ENCODE results near the gene PTGDS.

Gene PTGDS

DNA sequence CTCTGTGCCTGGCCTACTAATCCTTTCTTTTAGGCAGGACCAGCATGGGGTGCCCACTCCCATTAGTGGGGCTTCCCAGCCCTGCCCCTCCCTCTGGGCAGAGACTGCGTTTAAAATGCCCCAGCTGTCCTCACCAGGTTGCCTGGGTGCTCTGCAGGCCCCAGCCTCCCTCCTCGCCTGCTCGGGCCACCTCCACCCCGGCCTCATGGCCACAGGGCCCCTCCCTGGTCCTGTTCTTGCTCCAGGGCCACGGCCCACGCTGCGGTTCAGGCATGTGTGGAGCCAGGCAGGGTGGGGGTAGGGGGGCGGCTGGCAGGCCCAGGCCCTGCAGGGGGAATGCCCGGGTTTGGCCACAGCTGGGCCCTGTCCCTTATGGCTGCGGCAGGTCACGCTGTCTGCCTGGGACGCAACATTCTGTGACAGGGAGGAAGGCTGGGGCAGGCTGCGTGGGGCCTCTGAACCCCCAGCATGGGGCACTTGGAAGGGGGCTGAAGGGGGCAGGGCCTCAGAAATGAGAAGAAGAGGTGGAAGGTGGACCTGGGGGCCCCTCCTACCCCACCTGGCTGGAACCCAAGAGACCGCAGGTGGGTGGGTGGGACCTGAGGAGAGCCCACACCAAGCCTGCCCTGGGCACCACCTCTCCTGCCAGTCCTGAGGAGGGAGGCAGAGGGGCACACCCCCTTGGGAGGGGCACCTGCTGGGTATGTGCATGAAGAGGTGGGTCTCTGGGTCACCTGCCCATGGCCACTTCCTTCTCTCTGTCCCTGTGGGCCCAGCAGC, 25.6 kb upstream of the PTGDS start, which contains the start of gene LCN12:
TSS of gene LCN12 (plus strand) at position 733 of the 780 bp plus-strand sequence. CDS start 55 bp downstream, outside the sequence.
- no peaks in the 10 kb centered on the region for H3K36me3 Mint-ChIP-seq
- H3K4me1 Mint-ChIP-seq (ENCODE audit: low read depth): peaks cover 2% of the 10 kb centered on the region
- no peaks in the 10 kb centered on the region for H3K9me3 Mint-ChIP-seq (ENCODE audit: low read depth)
- no peaks in the 10 kb centered on the region for H3K27me3 Mint-ChIP-seq
- H3K27ac Mint-ChIP-seq: no peak within 1 kb of the TSS
- H3K4me3 Mint-ChIP-seq: peak within 1 kb of the TSS; percentile 23

DNA sequence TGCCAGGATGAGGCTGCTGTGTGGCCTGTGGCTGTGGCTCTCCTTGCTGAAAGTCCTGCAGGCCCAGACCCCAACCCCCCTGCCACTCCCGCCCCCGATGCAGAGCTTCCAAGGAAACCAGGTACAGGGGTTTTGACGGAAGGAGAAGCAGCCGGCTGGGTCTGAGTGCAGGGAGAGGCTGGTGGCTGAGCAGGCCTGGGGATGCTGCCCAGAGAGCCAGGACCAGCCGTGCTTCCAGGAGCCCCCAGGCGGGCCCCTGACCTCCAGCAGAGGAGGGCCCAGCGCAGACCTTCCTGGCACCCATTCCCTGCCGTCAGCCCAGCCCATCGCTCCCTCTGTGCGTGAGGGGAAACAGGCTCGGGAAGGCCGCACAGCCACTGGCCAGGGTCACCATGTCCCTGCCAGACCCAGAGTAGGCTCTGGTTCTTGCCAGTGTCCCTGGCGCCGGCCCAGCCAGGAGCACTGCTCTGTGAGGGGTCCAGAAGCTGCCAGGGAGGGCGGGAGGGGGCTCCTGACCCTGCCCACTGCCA, 24.9 kb upstream of the PTGDS start:
- Mint-ChIP-seq H3K36me3 (no peaks in the 10 kb centered on the region), H3K27me3 (no peaks in the 10 kb centered on the region), H3K27ac (no peak overlapping the region), H3K4me3 (no peak overlapping the region), H3K9me3 (ENCODE audit: low read depth) (no peaks in the 10 kb centered on the region), H3K4me1 (ENCODE audit: low read depth) (peaks cover 2% of the 10 kb centered on the region)

DNA sequence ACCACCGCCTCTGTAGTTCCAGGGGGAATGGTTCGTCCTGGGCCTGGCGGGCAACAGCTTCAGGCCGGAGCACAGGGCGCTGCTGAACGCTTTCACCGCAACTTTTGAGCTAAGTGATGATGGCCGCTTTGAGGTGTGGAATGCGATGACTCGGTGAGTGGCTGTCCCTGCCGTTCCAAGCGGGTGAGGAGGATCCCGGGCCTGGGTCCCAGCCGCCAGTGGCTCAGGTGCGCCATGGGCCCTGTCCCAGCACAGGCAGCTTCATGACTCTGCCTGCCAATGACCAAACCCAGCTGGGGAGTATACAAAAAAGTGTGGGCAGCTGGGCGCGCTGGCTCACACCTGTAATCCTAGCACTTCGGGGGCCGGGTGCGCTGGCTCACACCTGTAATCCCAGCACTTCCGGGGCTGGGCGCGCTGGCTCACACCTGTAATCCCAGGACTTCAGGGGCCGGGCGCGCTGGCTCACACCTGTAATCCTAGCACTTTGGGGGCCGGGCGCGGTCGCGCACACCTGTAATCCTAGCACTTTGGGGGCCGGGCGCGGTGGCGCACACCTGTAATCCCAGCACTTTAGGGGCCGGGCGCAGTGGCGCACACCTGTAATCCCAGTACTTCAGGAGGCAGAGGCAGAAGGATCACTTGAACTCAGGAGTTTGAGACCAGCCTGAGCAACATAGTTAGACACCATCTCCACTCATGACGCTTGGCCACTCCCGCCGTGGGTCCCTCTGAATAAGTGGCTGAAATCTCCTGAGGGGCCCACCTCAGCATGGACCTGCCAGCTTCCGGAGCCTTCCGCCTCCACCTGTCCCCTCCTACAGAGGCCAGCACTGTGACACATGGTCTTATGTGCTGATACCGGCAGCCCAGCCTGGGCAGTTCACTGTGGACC, 24.2 kb upstream of the PTGDS start:
- no peak overlapping the region for H3K27ac Mint-ChIP-seq
- H3K9me3 Mint-ChIP-seq (ENCODE audit: low read depth): no peaks in the 10 kb centered on the region
- no peak overlapping the region for H3K4me3 Mint-ChIP-seq
- H3K36me3 Mint-ChIP-seq: no peaks in the 10 kb centered on the region
- H3K4me1 Mint-ChIP-seq (ENCODE audit: low read depth): peaks cover under 1% of the 10 kb centered on the region
- H3K27me3 Mint-ChIP-seq: no peaks in the 10 kb centered on the region

DNA sequence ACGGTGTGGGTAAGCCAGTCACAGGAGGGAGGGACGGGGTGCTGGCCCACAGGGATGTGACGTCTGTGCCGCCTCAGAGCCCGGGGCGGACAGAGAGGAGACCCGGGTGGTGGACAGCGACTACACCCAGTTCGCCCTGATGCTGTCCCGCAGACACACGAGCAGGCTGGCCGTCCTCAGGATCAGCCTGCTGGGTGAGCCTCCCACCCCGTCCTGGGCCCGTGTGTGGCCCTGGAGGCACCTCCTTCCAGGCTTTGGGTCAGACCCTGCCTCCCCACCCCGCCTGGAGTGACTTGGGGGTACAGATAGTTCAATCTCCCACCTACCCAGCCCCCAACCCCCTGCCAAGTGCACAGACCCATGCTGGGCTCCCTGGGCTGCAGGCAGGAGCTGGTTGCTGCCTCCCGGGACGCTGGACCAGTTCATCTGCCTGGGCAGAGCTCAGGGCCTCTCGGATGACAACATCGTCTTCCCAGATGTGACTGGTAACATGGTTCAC, 23.5 kb upstream of the PTGDS start:
- Mint-ChIP-seq H3K36me3 (no peaks in the 10 kb centered on the region), H3K9me3 (ENCODE audit: low read depth) (no peaks in the 10 kb centered on the region), H3K27me3 (no peaks in the 10 kb centered on the region), H3K27ac (no peak overlapping the region), H3K4me1 (ENCODE audit: low read depth) (no peaks in the 10 kb centered on the region), H3K4me3 (no peak overlapping the region)

DNA sequence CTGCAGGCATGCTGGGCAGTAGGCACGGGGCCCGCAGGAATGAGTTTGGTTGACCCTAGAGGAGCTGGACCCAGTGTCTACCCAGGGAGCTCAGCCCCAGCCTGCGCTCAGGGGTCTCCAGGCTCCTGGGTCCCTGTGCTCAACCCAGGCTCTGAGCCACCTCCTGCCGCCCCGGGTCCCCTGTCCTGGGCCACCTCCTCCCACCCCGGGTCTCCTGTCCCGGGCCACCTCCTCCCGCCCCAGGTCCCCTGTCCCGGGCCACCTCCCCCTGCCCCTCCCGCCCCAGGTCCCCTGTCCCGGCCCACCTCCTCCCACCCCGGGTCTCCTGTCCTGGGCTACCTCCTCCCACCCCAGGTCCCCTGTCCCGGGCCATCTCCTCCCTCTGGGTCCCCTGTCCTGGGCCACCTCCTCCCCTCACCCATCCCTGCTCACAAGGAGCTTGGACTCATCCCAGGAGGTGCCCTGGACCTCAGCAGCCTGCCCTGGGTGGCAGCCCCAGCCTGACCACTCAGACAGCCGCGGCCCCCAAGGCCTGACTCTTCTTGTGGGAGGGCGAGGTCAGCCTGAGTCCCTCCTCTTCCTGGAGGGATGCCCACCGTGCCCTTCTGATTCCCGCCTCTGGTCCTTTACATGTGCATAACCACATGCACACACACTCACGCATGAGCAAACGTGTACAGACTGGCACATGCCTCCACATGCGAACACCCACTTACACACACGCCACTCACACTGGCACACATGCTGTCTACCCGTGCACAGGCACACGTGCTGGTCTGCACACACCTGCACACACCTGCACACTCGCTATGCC, 22.8 kb upstream of the PTGDS start:
- Mint-ChIP-seq H3K36me3 (no peaks in the 10 kb centered on the region), H3K27ac (no peak overlapping the region), H3K4me1 (ENCODE audit: low read depth) (peaks cover 2% of the 10 kb centered on the region), H3K27me3 (no peaks in the 10 kb centered on the region), H3K4me3 (no peak overlapping the region), H3K9me3 (ENCODE audit: low read depth) (no peaks in the 10 kb centered on the region)

DNA sequence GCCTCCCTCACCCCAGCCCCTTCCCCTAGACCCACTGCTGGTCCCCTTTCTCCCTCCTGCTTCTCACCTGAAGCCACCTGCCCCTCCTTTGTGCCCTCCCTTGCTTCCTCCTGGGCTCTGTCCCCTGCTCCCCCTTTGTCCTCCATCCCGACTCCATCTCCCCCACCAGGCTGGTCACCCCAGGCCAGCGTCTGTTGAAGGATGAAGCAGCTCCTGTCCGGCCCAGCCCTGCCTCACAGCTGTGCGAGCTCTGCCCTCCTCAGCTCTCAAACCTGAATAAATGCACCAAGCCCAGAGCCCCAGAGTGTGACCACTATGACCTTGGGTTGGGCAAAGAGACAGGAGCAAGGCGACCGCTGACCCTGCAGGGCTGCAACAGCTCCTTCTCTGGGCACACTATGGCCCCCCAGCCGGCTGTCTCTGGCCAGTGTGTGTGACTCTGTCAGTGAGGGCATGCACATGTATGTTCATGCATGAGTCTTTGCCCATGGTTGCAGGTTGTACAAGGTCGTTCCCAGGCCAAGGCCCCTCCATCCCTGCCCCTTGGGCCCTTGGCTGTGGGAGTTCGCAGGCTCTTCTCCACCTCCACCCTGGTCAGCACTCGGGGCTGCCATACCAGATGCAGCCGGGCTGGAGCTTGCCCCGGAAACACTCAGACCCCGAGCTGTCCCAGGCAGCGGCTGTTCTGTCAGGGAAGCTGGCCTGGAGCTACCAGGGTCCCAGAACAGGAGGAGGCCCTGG, 21.9 kb upstream of the PTGDS start:
- Mint-ChIP-seq H3K9me3 (ENCODE audit: low read depth) (no peaks in the 10 kb centered on the region), H3K27me3 (no peaks in the 10 kb centered on the region)

DNA sequence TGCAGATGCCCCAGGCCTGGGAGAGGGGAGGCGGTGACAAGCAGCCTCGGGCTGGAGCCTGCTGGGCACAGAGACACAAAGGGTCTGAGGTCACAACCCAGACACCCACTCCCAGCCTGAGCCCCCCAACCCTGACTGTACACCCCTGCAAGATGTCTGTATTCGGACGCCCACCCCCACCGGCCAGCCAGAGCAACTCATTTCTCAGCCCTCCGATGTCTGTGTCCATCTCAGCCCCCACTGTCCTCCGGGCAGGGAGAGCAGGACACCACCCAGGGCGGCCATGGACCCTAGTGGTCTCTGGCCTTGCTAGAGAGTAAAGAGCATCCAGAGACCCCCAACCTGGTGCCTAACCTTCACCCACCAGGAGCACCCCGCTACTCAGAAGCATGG, 21.4 kb upstream of the PTGDS start:
- Mint-ChIP-seq H3K4me3 (no peak overlapping the region), H3K27me3 (no peaks in the 10 kb centered on the region), H3K36me3 (no peaks in the 10 kb centered on the region), H3K9me3 (ENCODE audit: low read depth) (no peaks in the 10 kb centered on the region), H3K4me1 (ENCODE audit: low read depth) (peaks cover 12% of the 10 kb centered on the region), H3K27ac (no peak overlapping the region)

More for the DNA sequence above, 21.9 kb upstream of the PTGDS start:
- no peak overlapping the region for H3K4me3 Mint-ChIP-seq
- H3K4me1 Mint-ChIP-seq (ENCODE audit: low read depth): peaks cover 8% of the 10 kb centered on the region
- no peak overlapping the region for H3K27ac Mint-ChIP-seq
- no peaks in the 10 kb centered on the region for H3K36me3 Mint-ChIP-seq

DNA sequence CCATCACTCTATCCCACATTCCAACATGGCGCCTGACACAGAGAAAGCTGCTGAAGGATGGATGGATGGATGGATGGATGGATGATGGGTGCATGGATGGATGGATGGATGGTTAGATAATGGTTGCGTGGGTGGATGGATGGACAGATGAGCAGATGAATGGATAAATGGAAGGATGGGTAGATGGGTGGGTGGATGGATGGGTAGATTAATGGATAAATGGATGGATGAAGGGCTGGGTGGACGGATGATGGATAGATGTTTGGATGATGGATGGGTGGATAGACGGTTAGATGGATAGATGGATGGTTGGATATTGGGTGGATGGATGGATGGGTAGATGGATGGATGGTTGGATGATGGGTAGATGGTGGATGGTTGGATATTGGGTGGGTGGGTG, 20.7 kb upstream of the PTGDS start:
- no peaks in the 10 kb centered on the region for H3K9me3 Mint-ChIP-seq (ENCODE audit: low read depth)
- no peak overlapping the region for H3K27ac Mint-ChIP-seq
- H3K4me1 Mint-ChIP-seq (ENCODE audit: low read depth): peaks cover 13% of the 10 kb centered on the region
- H3K27me3 Mint-ChIP-seq: no peaks in the 10 kb centered on the region
- no peaks in the 10 kb centered on the region for H3K36me3 Mint-ChIP-seq
- H3K4me3 Mint-ChIP-seq: no peak overlapping the region

DNA sequence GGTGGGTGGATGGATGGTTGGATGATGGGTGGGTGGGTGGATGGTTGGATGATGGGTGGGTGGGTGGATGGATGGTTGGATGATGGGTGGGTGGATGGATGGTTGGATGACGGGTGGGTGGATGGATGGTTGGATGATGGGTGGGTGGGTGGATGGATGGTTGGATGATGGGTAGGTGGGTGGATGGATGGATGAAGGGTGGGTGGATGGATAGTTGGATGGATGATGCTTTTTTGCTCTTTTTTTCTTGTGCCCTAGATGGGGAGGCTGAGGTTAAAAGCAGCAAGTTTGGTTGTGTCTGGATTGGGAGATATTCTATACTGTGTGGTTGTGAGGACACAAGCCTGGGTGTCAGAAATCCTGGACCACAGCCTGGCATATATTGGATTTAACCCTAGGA, 19.8 kb upstream of the PTGDS start:
- Mint-ChIP-seq H3K27ac (no peak overlapping the region), H3K4me3 (no peak overlapping the region), H3K9me3 (ENCODE audit: low read depth) (no peaks in the 10 kb centered on the region), H3K27me3 (no peaks in the 10 kb centered on the region), H3K36me3 (no peaks in the 10 kb centered on the region), H3K4me1 (ENCODE audit: low read depth) (peaks cover 13% of the 10 kb centered on the region)

DNA sequence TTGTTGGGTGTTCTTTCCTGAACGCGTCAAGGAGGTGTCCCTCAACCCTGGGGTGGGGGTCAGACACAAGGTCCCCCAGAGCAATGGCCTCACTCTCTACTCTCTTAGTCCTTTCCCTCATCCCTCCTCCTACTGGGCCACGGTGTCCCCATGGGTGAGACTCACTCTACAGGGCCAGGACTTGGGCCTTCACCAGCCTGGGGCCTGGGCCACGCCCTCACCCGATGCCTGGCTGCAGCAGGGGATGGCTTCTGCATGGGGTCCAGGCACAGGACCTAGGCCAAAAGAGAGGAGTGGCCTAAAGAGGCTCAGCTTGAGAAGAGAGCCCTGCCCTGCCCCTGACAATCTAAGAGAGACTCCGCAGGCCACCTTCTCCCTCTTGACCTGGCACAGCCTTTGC, 19.4 kb upstream of the PTGDS start:
- no peaks in the 10 kb centered on the region for H3K36me3 Mint-ChIP-seq
- no peak overlapping the region for H3K4me3 Mint-ChIP-seq
- peaks cover 16% of the 10 kb centered on the region for H3K4me1 Mint-ChIP-seq (ENCODE audit: low read depth)
- no peaks in the 10 kb centered on the region for H3K27me3 Mint-ChIP-seq
- H3K9me3 Mint-ChIP-seq (ENCODE audit: low read depth): no peaks in the 10 kb centered on the region
- H3K27ac Mint-ChIP-seq: no peak overlapping the region

DNA sequence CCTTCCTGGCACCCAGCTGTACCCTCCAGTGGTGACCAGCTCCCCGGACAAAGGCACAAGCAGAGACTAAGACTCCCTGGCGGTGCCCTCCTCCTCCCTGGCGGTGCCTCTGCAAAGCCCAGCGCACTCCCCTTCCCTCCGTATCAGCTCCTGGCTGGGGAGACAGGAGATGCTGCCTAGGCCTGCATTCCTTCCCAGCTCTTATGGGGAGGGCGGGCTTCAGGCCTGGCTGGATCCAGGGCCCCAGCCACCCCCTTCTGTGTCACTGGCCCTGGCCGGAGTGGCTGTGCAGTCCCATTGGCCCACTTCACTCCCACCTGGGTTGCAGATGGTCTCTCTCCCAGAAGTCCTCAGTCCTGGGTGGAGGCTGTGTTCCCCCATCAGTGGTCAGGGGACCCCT, 18.8 kb upstream of the PTGDS start:
- H3K27me3 Mint-ChIP-seq: no peaks in the 10 kb centered on the region
- peaks cover 19% of the 10 kb centered on the region for H3K4me1 Mint-ChIP-seq (ENCODE audit: low read depth)
- H3K27ac Mint-ChIP-seq: no peak overlapping the region
- H3K4me3 Mint-ChIP-seq: no peak overlapping the region
- no peaks in the 10 kb centered on the region for H3K9me3 Mint-ChIP-seq (ENCODE audit: low read depth)
- no peaks in the 10 kb centered on the region for H3K36me3 Mint-ChIP-seq

DNA sequence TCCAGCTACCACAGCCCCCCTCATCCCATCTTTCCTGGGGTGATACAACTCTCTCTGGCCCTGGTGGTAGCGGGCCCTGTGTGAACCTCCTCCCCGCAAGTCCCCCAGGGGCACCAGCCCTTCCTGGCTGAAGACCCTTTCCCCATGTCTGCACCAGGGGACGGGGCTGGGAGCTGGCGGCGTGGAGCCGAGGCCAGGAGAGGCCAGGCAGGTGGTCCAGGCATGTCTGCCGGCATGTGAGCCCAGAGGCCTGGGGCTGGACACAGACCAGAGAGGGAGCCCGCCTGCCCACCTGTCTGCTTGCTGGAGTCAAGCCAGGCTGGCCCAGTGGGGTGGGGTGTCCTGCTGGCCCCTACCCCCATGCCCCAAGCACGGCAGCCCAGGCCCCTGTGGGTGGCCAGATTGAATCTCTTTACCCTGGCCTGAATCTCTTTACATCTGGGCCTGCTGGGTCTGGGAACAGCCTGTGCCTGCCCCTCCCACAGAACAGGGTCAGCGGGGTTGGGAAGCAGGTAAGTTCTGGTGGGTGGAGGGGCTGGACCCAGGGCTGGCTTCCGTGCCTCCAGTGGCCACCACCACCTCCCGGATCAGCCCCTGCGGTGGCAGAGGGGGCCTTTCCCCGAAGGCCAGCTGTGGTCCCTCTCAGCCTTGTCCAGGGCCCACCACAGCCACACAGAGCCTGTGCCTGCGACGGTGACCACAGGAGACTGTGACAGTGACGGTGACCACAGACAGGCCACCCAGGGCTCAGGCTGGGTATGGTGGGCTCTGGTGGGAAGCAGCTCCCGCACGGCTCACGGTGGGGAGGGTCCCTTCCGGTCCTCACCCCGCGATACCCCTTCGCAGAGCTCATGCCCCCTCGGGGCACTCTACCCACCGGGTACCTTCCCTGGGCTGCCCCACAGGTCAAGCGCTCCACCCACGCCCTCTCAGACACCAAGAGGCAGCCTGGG, 18.1 kb upstream of the PTGDS start:
- no peak overlapping the region for H3K4me3 Mint-ChIP-seq
- no peak overlapping the region for H3K27ac Mint-ChIP-seq
- no peaks in the 10 kb centered on the region for H3K36me3 Mint-ChIP-seq
- H3K4me1 Mint-ChIP-seq (ENCODE audit: low read depth): peaks cover 19% of the 10 kb centered on the region
- no peaks in the 10 kb centered on the region for H3K27me3 Mint-ChIP-seq
- H3K9me3 Mint-ChIP-seq (ENCODE audit: low read depth): no peaks in the 10 kb centered on the region
